Sigmoid colon (tissue), 7 donors: ENCODE results near the gene IRAK1. TPM values are rescaled to one million over a fixed set of nuclear protein-coding genes. Genes with fewer than 3 reads are reported as not detected.

Source experiments
- DNase-seq: peaks from one replicate; pipeline ENCODE4 v3.0.0-alpha.2; 2019
- H3K27ac ChIP-seq, 4 donors: fragments of 200-600 bp; sonication (generic); one replicate each; pipeline ENCODE4 v1.5.1; 2016 to 2019; ENCODE audit warnings: mild to moderate bottlenecking in 1 of 4
- H3K27me3 ChIP-seq, 3 donors: fragments of 200-600 bp; sonication (generic); one replicate each; pipeline ENCODE4 v1.5.1; 2019; ENCODE audit warnings: mild to moderate bottlenecking in 1 of 3
- H3K36me3 ChIP-seq, 4 donors: fragments of 200-600 bp; sonication (generic); one replicate each; pipeline ENCODE4 v1.5.1; 2016 to 2019
- H3K4me1 ChIP-seq, 4 donors: fragments of 200-600 bp; sonication (generic); one replicate each; pipeline ENCODE4 v1.5.1; 2017 to 2019
- H3K4me3 ChIP-seq, 4 donors: fragments of 200-600 bp; sonication (generic); one replicate each; pipeline ENCODE4 v1.5.1; 2017 to 2019; ENCODE audit warnings: mild to moderate bottlenecking in 2 of 4, moderate library complexity in 1 of 4
- H3K9me3 ChIP-seq, 4 donors: fragments of 200-600 bp in 3 of 4; sonication (generic) in 3 of 4; one replicate each; pipeline versions ENCODE4 v1.5.1 to v1.6.1; 2013 to 2019
- CTCF ChIP-seq, 4 experiments: fragments of 450-650 bp in 3 of 4; fragments of 200-600 bp in 1 of 4; IDR thresholded peaks; one replicate each; pipeline ENCODE4 v1.5.1; 2016 to 2019; ENCODE audit warnings: antibody characterized with exemption in 4 of 4, mild to moderate bottlenecking in 3 of 4, moderate library complexity in 2 of 4
- EP300 ChIP-seq, 4 donors: sonication (generic); formaldehyde crosslinking; IDR thresholded peaks; one replicate each; pipeline ENCODE4 v1.6.1; 2017; ENCODE audit warnings: antibody characterized with exemption in 4 of 4
- POLR2A ChIP-seq, 2 donors: fragments of 450-650 bp; IDR thresholded peaks; one replicate each; pipeline ENCODE4 v1.6.1; 2016; ENCODE audit warnings: antibody characterized with exemption in 2 of 2, mild to moderate bottlenecking in 2 of 2, moderate library complexity in 2 of 2
- POLR2AphosphoS5 ChIP-seq, 4 donors: sonication (generic); formaldehyde crosslinking; IDR thresholded peaks; one replicate each; pipeline ENCODE4 v1.6.1; 2017; ENCODE audit warnings: antibody characterized with exemption in 4 of 4
- WGBS, 2 donors: extraction: QIAGEN DNeasy Blood & Tissue Kit; methylation state at CpG; one replicate each; pipeline ENCODE4 v1.1.7; 2013; 5-methylcytosine and 5-hydroxymethylcytosine counted together
- intact Hi-C: fragments of 100-400 bp; cut with DNase I; formaldehyde crosslinking; loops from one replicate; pipeline ENCODE4 v1.15.1; 2023
- polyA plus RNA-seq, 3 donors: library from polyadenylated mRNA; stranded (reverse); fragments of 200-250 nt; gene quantifications; one replicate each; pipeline ENCODE4 v1.2.3, GENCODE V29; 2013
- total RNA-seq, 4 donors: library from RNA; depleted of rRNA; stranded (reverse); fragments of >200 nt; gene quantifications; one replicate each; pipeline ENCODE4 v1.1.0, GENCODE V29; 2016
- donor health status: healthy with polysubstance abuse.
- donor health status: Bipolar disorder and iron deficiency.
- donor health status: healthy.

The IRAK1 gene
- total and polyA plus RNA-seq, 7 donors = 26.8 to 103 (median 41.7) TPM

- peak; percentile 98 for DNase-seq
- Histone ChIP-seq H3K4me1 (peaks cover 0 to 48% (median 42%) of the 10 kb centered on the region in 4 donors), H3K27ac (peak within 1 kb of the TSS; percentile 97 to 98 (median 98)), H3K27me3 (peaks cover 0 to 5% (median 0%) of the 10 kb centered on the region in 3 donors), H3K4me3 (peak within 1 kb of the TSS; percentile 55 to 78 (median 74)), H3K9me3 (no peaks in the 10 kb centered on the region), H3K36me3 (no peaks in the 10 kb centered on the region)
- intact Hi-C loops = loop anchor here (1.0 kb wide), 1 partner anchor 43 kb away; no protein-coding TSS in a partner anchor
- 0% methylated on average over 96 of the region's 96 CpGs for WGBS, 2 donors
- peak; percentile 7 for TF ChIP-seq POLR2A (IDR thresholded peaks at IDR 0.05)
- no peak for TF ChIP-seq EP300 (IDR thresholded peaks at IDR 0.05)
- no peak for TF ChIP-seq CTCF (IDR thresholded peaks at IDR 0.05)
- peak; percentile 42 to 61 (median 59) for TF ChIP-seq POLR2AphosphoS5 (IDR thresholded peaks at IDR 0.05)
Measured at GRCh38 chrX:153971450-153972367, 48.0 kb downstream of the IRAK1 start, which contains the start of gene HCFC1. HCFC1 (minus strand) TSS chrX:153971818; CDS start chrX:153970840, 978 bp downstream.

GRCh38 chrX:153971124-153971449 lies 48.6 kb downstream of the IRAK1 start:
- Histone ChIP-seq H3K36me3 (no peaks in the 10 kb centered on the region), H3K4me3 (peak overlapping the region; percentile 55 to 78 (median 74)), H3K27me3 (peaks cover 0 to 5% (median 0%) of the 10 kb centered on the region in 3 donors), H3K27ac (peak overlapping the region; percentile 97 to 98 (median 98)), H3K9me3 (no peaks in the 10 kb centered on the region), H3K4me1 (peaks cover 0 to 52% (median 48%) of the 10 kb centered on the region in 4 donors)
- DNase-seq = peak; percentile 96
- 0 to 1% methylated on average over 34 of the region's 34 CpGs for WGBS, 2 donors
- peak; percentile 55 to 67 (median 59) for TF ChIP-seq POLR2AphosphoS5 (IDR thresholded peaks at IDR 0.05)
- no peak for TF ChIP-seq CTCF (IDR thresholded peaks at IDR 0.05)
- no peak for TF ChIP-seq EP300 (IDR thresholded peaks at IDR 0.05)
- TF ChIP-seq POLR2A (IDR thresholded peaks at IDR 0.05) = peak; percentile 20 to 48
- intact Hi-C loops = loop anchor here (1.0 kb wide), 1 partner anchor 43 kb away; no protein-coding TSS in a partner anchor

- 0% methylated on average over 49 of the region's 49 CpGs for WGBS, 2 donors
- H3K36me3 ChIP-seq = no peaks in the 10 kb centered on the region
- intact Hi-C loops = loop anchor here (1.0 kb wide), 1 partner anchor 42 kb away; no protein-coding TSS in a partner anchor
- H3K9me3 ChIP-seq = no peaks in the 10 kb centered on the region
- peak; percentile 82 for DNase-seq
- peak overlapping the region; percentile 97 to 98 (median 98) for H3K27ac ChIP-seq
- H3K4me1 ChIP-seq = peaks cover 0 to 57% (median 51%) of the 10 kb centered on the region in 4 donors
- H3K27me3 ChIP-seq = peaks cover 0 to 5% (median 0%) of the 10 kb centered on the region in 3 donors
- peak overlapping the region; percentile 55 to 78 (median 74) for H3K4me3 ChIP-seq
- TF ChIP-seq POLR2AphosphoS5 (IDR thresholded peaks at IDR 0.05) (peak in 1 of 4 donors; percentile 10), CTCF (IDR thresholded peaks at IDR 0.05) (no peak)
Measured at GRCh38 chrX:153970357-153971123, 49.2 kb downstream of the IRAK1 start.

- Histone ChIP-seq H3K4me3 (peak overlapping the region; percentile 55 to 78 (median 74)), H3K9me3 (no peaks in the 10 kb centered on the region), H3K4me1 (peaks cover 0 to 58% (median 52%) of the 10 kb centered on the region in 4 donors), H3K27ac (peak overlapping the region; percentile 97 to 98 (median 98)), H3K36me3 (no peaks in the 10 kb centered on the region), H3K27me3 (peaks cover 0 to 5% (median 0%) of the 10 kb centered on the region in 3 donors)
- intact Hi-C loops = no loop called here
- DNase-seq = no peak
- TF ChIP-seq EP300 (IDR thresholded peaks at IDR 0.05) = no peak
- no peak for TF ChIP-seq POLR2A (IDR thresholded peaks at IDR 0.05)
- peak in 2 of 4 donors; percentile 9 to 36 for TF ChIP-seq POLR2AphosphoS5 (IDR thresholded peaks at IDR 0.05)
- WGBS, 2 donors = 1% methylated on average over 26 of the region's 26 CpGs
Measured at GRCh38 chrX:153969904-153970356, 49.8 kb downstream of the IRAK1 start.
